H1 (cell line): Measurements from ENCODE around the gene KIF26B. TPM values are rescaled to one million over a fixed set of nuclear protein-coding genes. Genes with fewer than 3 reads are reported as not detected.

Source experiments
- CTCF ChIA-PET: fragments of 300-600 bp; sonication (Branson Sonifier 250); formaldehyde crosslinking; loops from one replicate; lab custom pipeline; 2021; ENCODE audit not compliant: partially characterized antibody; lab: Charles Lee
- POLR2A ChIA-PET: fragments of 300-600 bp; sonication (Branson Sonifier 250); formaldehyde crosslinking; loops from one replicate; lab custom pipeline; 2021; ENCODE audit warnings: inconsistent platforms; ENCODE audit not compliant: partially characterized antibody; lab: Charles Lee
- DNase-seq, 2 experiments: peaks; one replicate each; pipeline versions ENCODE4 v3.0.0 to v3.0.0-alpha.2; 2010 to 2022; ENCODE audit warnings: low spot score in 2 of 2, low read depth in 1 of 2, mixed read lengths in 1 of 2
- FAIRE-seq: peaks from 2 replicates; lab custom pipeline; 2011; peaks lifted over from hg19 to GRCh38; lab: Jason Lieb, UNC
- H2AFZ ChIP-seq: 2 replicates; pipeline ENCODE4 v1.8.1; 2012; ENCODE audit warnings: low read length, inconsistent platforms
- H2AK5ac ChIP-seq: 2 replicates; pipeline ENCODE4 v1.6.1; 2013; ENCODE audit warnings: low read depth, low read length
- H2BK120ac ChIP-seq: replicated peaks from 2 replicates; pipeline ENCODE3; 2013; ENCODE audit warnings: low read depth, low read length, inconsistent platforms
- H2BK12ac ChIP-seq: 2 replicates; pipeline ENCODE4 v1.6.1; 2013; ENCODE audit warnings: low read depth, low read length
- H2BK15ac ChIP-seq: 2 replicates; pipeline ENCODE4 v1.6.1; 2013; ENCODE audit warnings: low read length
- H2BK20ac ChIP-seq: 2 replicates; pipeline ENCODE4 v1.6.1; 2013; ENCODE audit warnings: low read length
- H2BK5ac ChIP-seq: 2 replicates; pipeline ENCODE4 v1.6.1; 2013; ENCODE audit warnings: low read depth, low read length
- H3K14ac ChIP-seq: 2 replicates; pipeline ENCODE4 v1.6.1; 2013; ENCODE audit warnings: inconsistent platforms; ENCODE audit not compliant: insufficient read length
- H3K18ac ChIP-seq: 2 replicates; pipeline ENCODE4 v1.6.1; 2013; ENCODE audit warnings: low read length; ENCODE audit errors: extremely low read depth
- H3K23ac ChIP-seq: 2 replicates; pipeline ENCODE4 v1.6.1; 2013; ENCODE audit warnings: inconsistent platforms; ENCODE audit not compliant: insufficient read length
- H3K23me2 ChIP-seq: 2 replicates; pipeline ENCODE4 v1.6.1; 2013; ENCODE audit warnings: low read depth, low read length
- H3K27ac ChIP-seq: 2 replicates; pipeline ENCODE4 v1.6.1; 2011; ENCODE audit warnings: low read depth, low read length, inconsistent platforms
- H3K27me3 ChIP-seq, 4 experiments: replicated peaks in 1 of 4; 1 replicate in 1 of 4; 2 replicates in 3 of 4; pipeline versions ENCODE4 v1.6.1 to v1.8.1; 2011 to 2013; ENCODE audit warnings: low read length in 3 of 4, mild to moderate bottlenecking in 3 of 4, inconsistent platforms in 2 of 4, mixed read lengths in 2 of 4, moderate library complexity in 1 of 4; ENCODE audit not compliant: control insufficient read depth in 3 of 4, insufficient read depth in 3 of 4; ENCODE audit errors: extremely low read depth in 1 of 4
- H3K36me3 ChIP-seq, 4 experiments: 2 replicates each; pipeline versions ENCODE4 v1.6.1 to v1.8.1; 2011 to 2013; ENCODE audit warnings: mild to moderate bottlenecking in 4 of 4, low read length in 3 of 4, moderate library complexity in 2 of 4, control low read depth in 1 of 4, inconsistent platforms in 1 of 4; ENCODE audit not compliant: insufficient read depth in 4 of 4, control insufficient read depth in 2 of 4
- H3K4ac ChIP-seq: replicated peaks from 2 replicates; pipeline ENCODE3; 2013; ENCODE audit warnings: low read length, low read depth, mixed read lengths, inconsistent platforms; ENCODE audit not compliant: insufficient read length
- H3K4me1 ChIP-seq, 4 experiments: replicated peaks in 1 of 4; 1 replicate in 1 of 4; 2 replicates in 3 of 4; pipeline versions ENCODE4 v1.6.1 to v1.8.1; 2011 to 2013; ENCODE audit warnings: low read length in 3 of 4, inconsistent platforms in 2 of 4, mixed read lengths in 1 of 4; ENCODE audit not compliant: insufficient read depth in 4 of 4, control insufficient read depth in 3 of 4
- H3K4me2 ChIP-seq, 2 experiments: 2 replicates each; pipeline versions ENCODE4 v1.6.1 to v1.8.1; 2011 to 2013; ENCODE audit warnings: low read depth in 2 of 2, low read length in 2 of 2, control low read depth in 1 of 2, inconsistent platforms in 1 of 2, mild to moderate bottlenecking in 1 of 2; ENCODE audit not compliant: insufficient read depth in 1 of 2
- H3K4me3 ChIP-seq, 4 experiments: fragments of 200-600, 300-600 bp in 1 of 4; sonication (generic), shearing (Covaris generic), sonication (Bioruptor Twin) in 1 of 4; 2 replicates each; pipeline versions ENCODE4 v1.5.1 to v1.8.1; 2011 to 2016; ENCODE audit warnings: low read length in 4 of 4, low read depth in 3 of 4, control low read depth in 2 of 4, inconsistent platforms in 2 of 4, mild to moderate bottlenecking in 2 of 4, mixed read lengths in 1 of 4, moderate library complexity in 1 of 4; ENCODE audit not compliant: insufficient read depth in 2 of 4; ENCODE audit errors: extremely low read depth in 1 of 4
- H3K56ac ChIP-seq: replicated peaks from 2 replicates; pipeline ENCODE3; 2013; ENCODE audit warnings: low read depth, mild to moderate bottlenecking, mixed read lengths, low read length, inconsistent platforms; ENCODE audit not compliant: insufficient read length
- H3K79me1 ChIP-seq: 2 replicates; pipeline ENCODE4 v1.6.1; 2013; ENCODE audit warnings: low read depth, low read length, control low read depth
- H3K79me2 ChIP-seq, 2 experiments: 2 replicates each; pipeline versions ENCODE4 v1.6.1 to v1.8.1; 2012 to 2013; ENCODE audit warnings: low read length in 2 of 2, mild to moderate bottlenecking in 2 of 2, inconsistent platforms in 1 of 2; ENCODE audit not compliant: insufficient read depth in 2 of 2, control insufficient read depth in 1 of 2
- H3K9ac ChIP-seq, 4 experiments: replicated peaks in 1 of 4; 1 replicate in 1 of 4; 2 replicates in 3 of 4; pipeline versions ENCODE4 v1.6.1 to v1.8.1; 2011 to 2013; ENCODE audit warnings: low read depth in 3 of 4, low read length in 3 of 4, control low read depth in 2 of 4, mild to moderate bottlenecking in 2 of 4, moderate library complexity in 2 of 4, inconsistent platforms in 1 of 4; ENCODE audit errors: extremely low read depth in 1 of 4
- H3K9me3 ChIP-seq, 2 experiments: 2 replicates each; pipeline versions ENCODE4 v1.6.1 to v1.8.1; 2012 to 2013; ENCODE audit warnings: mild to moderate bottlenecking in 2 of 2, moderate library complexity in 2 of 2, control low read depth in 1 of 2, inconsistent platforms in 1 of 2, low read depth in 1 of 2, low read length in 1 of 2, mixed read lengths in 1 of 2; ENCODE audit not compliant: insufficient read depth in 2 of 2
- H4K20me1 ChIP-seq, 2 experiments: replicated peaks in 1 of 2; 2 replicates each; pipeline versions ENCODE3 to v1.8.1; 2011 to 2013; ENCODE audit warnings: inconsistent platforms in 2 of 2, low read length in 2 of 2, mild to moderate bottlenecking in 1 of 2; ENCODE audit not compliant: insufficient read depth in 2 of 2, control insufficient read depth in 1 of 2
- H4K5ac ChIP-seq: 2 replicates; pipeline ENCODE4 v1.6.1; 2013; ENCODE audit warnings: low read length, low read depth, mixed read lengths, inconsistent platforms; ENCODE audit not compliant: insufficient read length
- H4K8ac ChIP-seq: 2 replicates; pipeline ENCODE4 v1.8.0; 2013; ENCODE audit warnings: mild to moderate bottlenecking, moderate library complexity, low read length, inconsistent platforms; ENCODE audit not compliant: insufficient read depth; ENCODE audit errors: extremely low read depth
- H4K91ac ChIP-seq: replicated peaks from 2 replicates; pipeline ENCODE3; 2013; ENCODE audit warnings: low read length, mixed read lengths, inconsistent platforms; ENCODE audit not compliant: insufficient read length
- CHD1 ChIP-seq: IDR thresholded peaks from 2 replicates; pipeline ENCODE4 v1.6.1; 2012; ENCODE audit warnings: low read depth, low read length, improper control_type of control experiment
- FOSL1 ChIP-seq: IDR thresholded peaks from 2 replicates; pipeline ENCODE4 v1.6.1; 2011; ENCODE audit warnings: mild to moderate bottlenecking, low read depth, low read length, moderate library complexity; ENCODE audit not compliant: insufficient read depth
- HDAC2 ChIP-seq, 2 experiments: fragments of 300-600 bp in 1 of 2; sonication (generic) in 1 of 2; IDR thresholded peaks; 2 replicates each; pipeline ENCODE4 v1.6.1; 2011 to 2012; ENCODE audit warnings: low read depth in 2 of 2, low read length in 2 of 2, mild to moderate bottlenecking in 2 of 2, moderate library complexity in 2 of 2, borderline replicate concordance in 1 of 2, inconsistent platforms in 1 of 2
- PHF8 ChIP-seq: fragments of 200-600 bp; sonication (generic); conservative IDR thresholded peaks from 2 replicates; pipeline ENCODE4 v1.7.1; 2012; ENCODE audit warnings: low read depth, mild to moderate bottlenecking, inconsistent platforms, low read length, moderate library complexity
- POLR2AphosphoS5 ChIP-seq: IDR thresholded peaks from 2 replicates; pipeline ENCODE4 v1.6.1; 2011; ENCODE audit warnings: low read depth, low read length
- RAD21 ChIP-seq, 2 experiments: IDR thresholded peaks in 1 of 2; conservative IDR thresholded peaks in 1 of 2; 2 replicates each; pipeline ENCODE4 v1.6.1; 2011; ENCODE audit warnings: low read depth in 2 of 2, low read length in 2 of 2, improper control_type of control experiment in 1 of 2, inconsistent platforms in 1 of 2, mild to moderate bottlenecking in 1 of 2, moderate library complexity in 1 of 2
- RNF2 ChIP-seq: fragments of 200-900, 300-1000 bp; sonication (generic); IDR thresholded peaks from 2 replicates; pipeline ENCODE4 v1.7.1; 2016; ENCODE audit warnings: borderline replicate concordance, low read depth, mild to moderate bottlenecking, antibody characterized with exemption, low read length; ENCODE audit not compliant: poor library complexity, severe bottlenecking; ENCODE audit errors: missing control alignments
- SP2 ChIP-seq: IDR thresholded peaks from 2 replicates; pipeline ENCODE4 v1.6.1; 2012; ENCODE audit warnings: mild to moderate bottlenecking, low read length, inconsistent platforms
- TCF12 ChIP-seq: IDR thresholded peaks from 2 replicates; pipeline ENCODE4 v1.6.1; 2011; ENCODE audit warnings: low read depth, mild to moderate bottlenecking, low read length
- TEAD4 ChIP-seq: IDR thresholded peaks from 2 replicates; pipeline ENCODE4 v1.6.1; 2012; ENCODE audit warnings: low read depth, low read length, inconsistent platforms, mixed read lengths
- WGBS, 2 experiments: shearing (Covaris generic) in 1 of 2; methylation state at CpG; one replicate each; pipeline versions ENCODE4 v1.1.6 to v1.1.7; 2013 to 2015; ENCODE audit warnings: low lambda C conversion rate in 2 of 2, mixed read lengths in 2 of 2, inconsistent platforms in 1 of 2, low coverage in 1 of 2, missing lambda C conversion rate in 1 of 2; ENCODE audit not compliant: insufficient replicate concordance in 2 of 2, insufficient coverage in 1 of 2, insufficient read length in 1 of 2; ENCODE audit errors: extremely low coverage in 1 of 2, missing lambda C conversion rate in 1 of 2; 5-methylcytosine and 5-hydroxymethylcytosine counted together
- polyA plus RNA-seq, 7 experiments: library from polyadenylated mRNA; depleted of rRNA in 3 of 7; stranded (reverse) in 5 of 7; unstranded in 2 of 7; fragments of >200 nt in 5 of 7; fragments of 200-250 nt in 2 of 7; gene quantifications; 1 replicate in 5 of 7; 2 replicates in 1 of 7; 4 replicates in 1 of 7; pipeline versions ENCODE4 v1.2.1 to v1.2.3, GENCODE V29; 2011 to 2013; ENCODE audit warnings: missing spikeins in 2 of 7, mixed read lengths in 2 of 7
- total RNA-seq: library from RNA; stranded (reverse); fragmentation: NEBNext Ultra II Directional; extraction: Animal tissue kit (Norgen Biotek cat#: 25700); gene quantifications from 2 replicates; pipeline ENCODE4 v1.2.1, GENCODE V29; 2021
- TF ChIP-seq, protein P1 (sequence below): IDR thresholded peaks from 2 replicates; pipeline ENCODE4 v1.6.1; 2012; ENCODE audit warnings: inconsistent platforms
- TF ChIP-seq, protein P2 (sequence below): IDR thresholded peaks from 2 replicates; pipeline ENCODE4 v1.6.1; 2011; ENCODE audit warnings: low read length, improper control_type of control experiment

Gene KIF26B
- total and polyA plus RNA-seq, 2 of the 8 experiments (the other 6 are each of a cell fraction or from before 2014, with no cell fraction given) = 0.06 to 0.28 TPM

DNA sequence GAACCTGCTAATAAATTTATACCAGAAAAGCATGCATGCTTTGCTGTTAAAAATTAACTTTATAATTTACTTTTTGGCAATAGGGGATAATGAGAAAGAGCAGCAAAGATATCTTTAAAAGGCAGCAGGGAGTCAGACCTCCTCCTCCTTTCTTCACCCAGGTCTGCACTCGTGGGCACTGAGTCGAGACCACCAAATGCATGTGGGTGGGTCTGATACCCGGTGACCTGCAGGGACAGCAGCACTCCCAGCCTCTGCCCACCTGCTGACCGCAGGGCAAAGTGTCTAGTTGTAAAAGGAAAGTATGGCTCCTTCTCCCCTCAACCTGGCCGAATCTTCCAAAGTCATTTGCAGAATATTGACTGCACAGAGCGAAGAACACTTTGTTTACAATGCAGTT is 43.7 kb upstream of the KIF26B start:
- ChIA-PET POLR2A (no interaction called here), CTCF (interaction anchor here (1.0 kb wide), 1 partner anchor 31 kb away, joined by 3 read pairs; no protein-coding TSS in a partner anchor)
- no peak overlapping the region for H2BK20ac ChIP-seq
- H2BK5ac ChIP-seq = no peak overlapping the region
- H2AK5ac ChIP-seq = no peak overlapping the region
- H3K4me3 ChIP-seq = no peak overlapping the region
- WGBS, 2 experiments = 90% methylated on average over 6 of the region's 6 CpGs; no CpG with 5 or more reads in 1 of the 2 experiments
- H3K36me3 ChIP-seq = peaks cover 0 to 2% (median 0%) of the 10 kb centered on the region in 4 experiments; a peak in 2 of 8 replicates
- no peak overlapping the region for H4K8ac ChIP-seq
- H3K79me2 ChIP-seq = no peaks in the 10 kb centered on the region
- H3K4me2 ChIP-seq = no peak overlapping the region
- no peak overlapping the region for H2AFZ ChIP-seq
- H3K4ac ChIP-seq = no peak overlapping the region
- no peak overlapping the region for H3K23ac ChIP-seq
- no peak overlapping the region for H3K56ac ChIP-seq
- no peaks in the 10 kb centered on the region for H3K23me2 ChIP-seq
- no peaks in the 10 kb centered on the region for H3K9me3 ChIP-seq
- no peak overlapping the region for H2BK120ac ChIP-seq
- H3K14ac ChIP-seq = no peak overlapping the region
- H2BK15ac ChIP-seq = no peak overlapping the region
- peaks cover 0 to 1% of the 10 kb centered on the region in 2 experiments for H4K20me1 ChIP-seq
- no peak overlapping the region for H3K9ac ChIP-seq
- no peak overlapping the region for H4K91ac ChIP-seq
- no peaks in the 10 kb centered on the region for H3K27me3 ChIP-seq
- H3K27ac ChIP-seq = no peak overlapping the region
- H3K79me1 ChIP-seq = no peaks in the 10 kb centered on the region
- H3K18ac ChIP-seq = no peak overlapping the region; the same call in 1 of the 2 replicates
- FAIRE-seq (no peak), DNase-seq (no peak)
- peaks cover 0 to 3% (median under 1%) of the 10 kb centered on the region in 4 experiments; a peak in 2 of 7 replicates for H3K4me1 ChIP-seq
- H4K5ac ChIP-seq = no peak overlapping the region
- no peak overlapping the region for H2BK12ac ChIP-seq
- TF ChIP-seq SP2 (no peak), TEAD4 (no peak), TCF12 (no peak), CHD1 (no peak), HDAC2 (IDR thresholded peaks at IDR 0.05; ENCODE audit: borderline replicate concordance in 1 of 2, low read depth in 2 of 2, low read length in 2 of 2) (no peak), POLR2AphosphoS5 (no peak), RNF2 (no peak), FOSL1 (no peak), RAD21 (IDR thresholded peaks at IDR 0.05 in 1 of 2, conservative IDR thresholded peaks at IDR 0.05 in 1 of 2; ENCODE audit: low read depth in 2 of 2, low read length in 2 of 2) (no peak), PHF8 (no peak)
- TF ChIP-seq, protein P1, sequence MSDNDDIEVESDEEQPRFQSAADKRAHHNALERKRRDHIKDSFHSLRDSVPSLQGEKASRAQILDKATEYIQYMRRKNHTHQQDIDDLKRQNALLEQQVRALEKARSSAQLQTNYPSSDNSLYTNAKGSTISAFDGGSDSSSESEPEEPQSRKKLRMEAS = no peak
- TF ChIP-seq, protein P2, sequence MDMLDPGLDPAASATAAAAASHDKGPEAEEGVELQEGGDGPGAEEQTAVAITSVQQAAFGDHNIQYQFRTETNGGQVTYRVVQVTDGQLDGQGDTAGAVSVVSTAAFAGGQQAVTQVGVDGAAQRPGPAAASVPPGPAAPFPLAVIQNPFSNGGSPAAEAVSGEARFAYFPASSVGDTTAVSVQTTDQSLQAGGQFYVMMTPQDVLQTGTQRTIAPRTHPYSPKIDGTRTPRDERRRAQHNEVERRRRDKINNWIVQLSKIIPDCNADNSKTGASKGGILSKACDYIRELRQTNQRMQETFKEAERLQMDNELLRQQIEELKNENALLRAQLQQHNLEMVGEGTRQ = no peak
